Hepatic stellate cell (primary cell): ENCODE data around the gene SORBS2.

ENCODE experiments used
- DNase-seq: peaks from one replicate; pipeline ENCODE4 v3.0.0; 2011; ENCODE audit warnings: low spot score

SORBS2 gene

GRCh38 chr4:185836241-185837084 is 24.5 kb upstream of the SORBS2 start:
- no peak for DNase-seq

- no peak for DNase-seq
Measured at GRCh38 chr4:185835814-185836213, 23.8 kb upstream of the SORBS2 start.

- no peak for DNase-seq
Measured at GRCh38 chr4:185835336-185835735, 23.3 kb upstream of the SORBS2 start.

- DNase-seq: no peak
Measured at GRCh38 chr4:185834778-185835177, 22.8 kb upstream of the SORBS2 start.

- DNase-seq: no peak
Measured at GRCh38 chr4:185834088-185834487, 22.1 kb upstream of the SORBS2 start.

GRCh38 chr4:185833055-185833598 is 21.1 kb upstream of the SORBS2 start:
- DNase-seq: no peak

GRCh38 chr4:185831125-185831815 is 19.3 kb upstream of the SORBS2 start:
- no peak for DNase-seq

- no peak for DNase-seq
Measured at GRCh38 chr4:185830263-185830994, 18.4 kb upstream of the SORBS2 start.

GRCh38 chr4:185826381-185826780 is 14.4 kb upstream of the SORBS2 start:
- DNase-seq: no peak

GRCh38 chr4:185825737-185826136 is 13.7 kb upstream of the SORBS2 start:
- DNase-seq: no peak

GRCh38 chr4:185822791-185823190 is 10.8 kb upstream of the SORBS2 start:
- DNase-seq: no peak

- DNase-seq: no peak
Measured at GRCh38 chr4:185821029-185821419, 9.0 kb upstream of the SORBS2 start.

- DNase-seq: no peak
Measured at GRCh38 chr4:185820146-185821028, 8.4 kb upstream of the SORBS2 start.

GRCh38 chr4:185819144-185819543 is 7.2 kb upstream of the SORBS2 start:
- DNase-seq: no peak

GRCh38 chr4:185817403-185817818 is 5.4 kb upstream of the SORBS2 start:
- DNase-seq: no peak

- DNase-seq: no peak
Measured at GRCh38 chr4:185813133-185813532, 1.1 kb upstream of the SORBS2 start.

- no peak for DNase-seq
Measured at GRCh38 chr4:185810746-185811508, 1.1 kb downstream of the SORBS2 start.

- DNase-seq: no peak
Measured at GRCh38 chr4:185809533-185810071, 2.4 kb downstream of the SORBS2 start.

GRCh38 chr4:185809121-185809520 is 2.9 kb downstream of the SORBS2 start:
- DNase-seq: no peak

GRCh38 chr4:185805979-185806378 is 6.0 kb downstream of the SORBS2 start:
- no peak for DNase-seq
